ENCODE measurements around the gene CEP76.

DNA sequence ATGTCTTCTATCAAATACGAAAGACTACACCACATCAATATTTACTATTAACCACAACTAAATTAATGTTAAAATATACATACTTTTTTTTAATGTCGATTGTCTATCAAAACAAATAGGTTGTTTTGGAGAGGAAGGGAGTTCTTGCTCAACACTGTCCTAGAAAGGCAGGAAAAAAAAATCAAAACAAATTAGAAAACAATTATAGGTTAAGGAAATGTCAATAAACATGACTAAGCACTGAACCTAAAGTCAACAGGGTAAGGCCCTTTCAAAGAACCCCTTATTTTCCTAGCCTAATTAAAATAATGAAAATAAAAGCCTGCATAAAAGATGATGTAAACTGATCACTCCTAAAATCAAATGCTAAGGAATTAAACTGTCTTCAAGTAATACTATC is 2.8 kb downstream of the CEP76 start:
- TF ChIP-seq, protein P1, sequence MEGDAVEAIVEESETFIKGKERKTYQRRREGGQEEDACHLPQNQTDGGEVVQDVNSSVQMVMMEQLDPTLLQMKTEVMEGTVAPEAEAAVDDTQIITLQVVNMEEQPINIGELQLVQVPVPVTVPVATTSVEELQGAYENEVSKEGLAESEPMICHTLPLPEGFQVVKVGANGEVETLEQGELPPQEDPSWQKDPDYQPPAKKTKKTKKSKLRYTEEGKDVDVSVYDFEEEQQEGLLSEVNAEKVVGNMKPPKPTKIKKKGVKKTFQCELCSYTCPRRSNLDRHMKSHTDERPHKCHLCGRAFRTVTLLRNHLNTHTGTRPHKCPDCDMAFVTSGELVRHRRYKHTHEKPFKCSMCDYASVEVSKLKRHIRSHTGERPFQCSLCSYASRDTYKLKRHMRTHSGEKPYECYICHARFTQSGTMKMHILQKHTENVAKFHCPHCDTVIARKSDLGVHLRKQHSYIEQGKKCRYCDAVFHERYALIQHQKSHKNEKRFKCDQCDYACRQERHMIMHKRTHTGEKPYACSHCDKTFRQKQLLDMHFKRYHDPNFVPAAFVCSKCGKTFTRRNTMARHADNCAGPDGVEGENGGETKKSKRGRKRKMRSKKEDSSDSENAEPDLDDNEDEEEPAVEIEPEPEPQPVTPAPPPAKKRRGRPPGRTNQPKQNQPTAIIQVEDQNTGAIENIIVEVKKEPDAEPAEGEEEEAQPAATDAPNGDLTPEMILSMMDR (IDR thresholded peaks at IDR 0.05; ENCODE audit: insufficient read depth, low read depth, low read length) = no peak
- no peak for TF ChIP-seq EZH2 (IDR thresholded peaks at IDR 0.05; ENCODE audit: insufficient read depth, low read length)
